K562 (cell line): ENCODE measurements around the gene NGRN. TPM values are rescaled to one million over a fixed set of nuclear protein-coding genes. Genes with fewer than 3 reads are reported as not detected.

Experiments used
- CAMTA2 ChIP-seq: fragments of 250-450 bp; sonication (Bioruptor Pico); conservative IDR thresholded peaks from 2 replicates; pipeline ENCODE4 v1.5.1; 2022
- CTBP1 ChIP-seq: fragments of 450-650 bp; IDR thresholded peaks from 2 replicates; pipeline ENCODE4 v1.6.1; 2016; ENCODE audit warnings: borderline replicate concordance
- EGR1 ChIP-seq: fragments of 450-650 bp; conservative IDR thresholded peaks from 2 replicates; pipeline ENCODE4 v1.6.1; 2017; ENCODE audit warnings: mild to moderate bottlenecking
- ELF2 ChIP-seq: fragments of 250-450 bp; sonication (Bioruptor Pico); IDR thresholded peaks from 2 replicates; pipeline ENCODE4 v1.5.0; 2021; ENCODE audit warnings: mild to moderate bottlenecking
- ELK1 ChIP-seq: sonication (generic); formaldehyde crosslinking; IDR thresholded peaks from 2 replicates; pipeline ENCODE4 v1.8.1; 2022; ENCODE audit warnings: missing genetic modification reagents
- FOS ChIP-seq: IDR thresholded peaks from 3 replicates; pipeline ENCODE4 v1.6.1; 2011; ENCODE audit not compliant: insufficient read length; ENCODE audit errors: extremely low read depth
- IRF2 ChIP-seq: sonication (generic); formaldehyde crosslinking; IDR thresholded peaks from 2 replicates; pipeline ENCODE4 v1.8.1; 2022; ENCODE audit warnings: mild to moderate bottlenecking, missing genetic modification reagents
- NCOA1 ChIP-seq: fragments of 450-650 bp; IDR thresholded peaks from 2 replicates; pipeline ENCODE4 v1.6.1; 2016; ENCODE audit warnings: low read depth
- PCBP2 ChIP-seq: fragments of 200-400 bp; formaldehyde crosslinking; IDR thresholded peaks from 2 replicates; pipeline ENCODE4 v1.6.1; 2018; ENCODE audit warnings: low read length, low read depth, mild to moderate bottlenecking, moderate library complexity; ENCODE audit not compliant: poor library complexity, severe bottlenecking
- PHF8 ChIP-seq: fragments of 200-600 bp; sonication (generic); IDR thresholded peaks from 2 replicates; pipeline ENCODE4 v1.6.1; 2012; ENCODE audit warnings: mixed run types, mild to moderate bottlenecking, inconsistent platforms, low read length, moderate library complexity, borderline replicate concordance
- POLR2A ChIP-seq: fragments of 450-650 bp; conservative IDR thresholded peaks from 2 replicates; pipeline ENCODE4 v1.6.1; 2016
- POLR2H ChIP-seq: IDR thresholded peaks from 2 replicates; pipeline ENCODE4 v1.6.1; 2016; ENCODE audit warnings: missing genetic modification characterization, low read depth, mild to moderate bottlenecking, control low read depth, missing compliant biosample characterization, moderate library complexity
- REST ChIP-seq, 2 experiments: fragments of 450-650 bp; formaldehyde crosslinking in 1 of 2; IDR thresholded peaks; 2 replicates each; pipeline versions ENCODE4 v1.4.0 to v1.6.1; 2014 to 2020; ENCODE audit warnings: mild to moderate bottlenecking in 2 of 2, borderline replicate concordance in 1 of 2, low read depth in 1 of 2
- TSHZ1 ChIP-seq: fragments of 250-450 bp; sonication (Bioruptor Pico); IDR thresholded peaks from 2 replicates; pipeline ENCODE4 v1.4.0; 2020; ENCODE audit warnings: mild to moderate bottlenecking, moderate library complexity
- ZFP36 ChIP-seq: fragments of 150-350 bp; IDR thresholded peaks from 2 replicates; pipeline ENCODE4 v1.6.1; 2018; ENCODE audit warnings: low read length, low read depth; ENCODE audit not compliant: partially characterized antibody
- ZNF24 ChIP-seq: fragments of 450-650 bp; IDR thresholded peaks from 2 replicates; pipeline ENCODE4 v1.6.1; 2016
- polyA plus RNA-seq, 8 experiments: library from polyadenylated mRNA; depleted of rRNA in 4 of 8; stranded (reverse) in 5 of 8; unstranded in 3 of 8; fragments of >200 nt; fragmentation: Nextera tagmentation in 2 of 8; fragmentation: Illumina TruSeq in 1 of 8; extraction: Ambion mirVana in 2 of 8; extraction: Trizol in 1 of 8; gene quantifications; 2 replicates each; pipeline versions ENCODE4 v1.2.1 to v1.2.3, GENCODE V29; 2011 to 2014; ENCODE audit warnings: inconsistent platforms in 1 of 8, missing spikeins in 1 of 8
- total RNA-seq, 7 experiments: library from RNA; depleted of rRNA in 6 of 7; stranded (reverse); fragments of >200 nt in 6 of 7; fragmentation: Illumina TruSeq in 2 of 7; extraction: Trizol in 2 of 7; gene quantifications; 2 replicates each; pipeline versions ENCODE4 v1.2.1 to v1.2.3, GENCODE V29; 2011 to 2021; ENCODE audit warnings: low replicate concordance in 1 of 7

The NGRN gene
- total and polyA plus RNA-seq, 9 of the 15 experiments (the other 6 are each of a cell fraction or from before 2014, with no cell fraction given), result 14.0 to 73.4 (median 60.0) TPM

GRCh38 chr15:90249203-90249863 is 16.1 kb upstream of the NGRN start, which contains the start of gene TTLL13 (continued):
- TF ChIP-seq TSHZ1 (CRISPR knock-in tag) (no peak), POLR2H (no peak), CAMTA2 (CRISPR knock-in tag) (no peak), POLR2A (peak; percentile 67), NCOA1 (no peak), ELF2 (CRISPR knock-in tag) (0 out of 2 replicates have a peak, but pooled peaks have one; percentile 65), IRF2 (CRISPR knock-in tag) (no peak), EGR1 (0 out of 2 replicates have a peak, but pooled peaks have one; percentile 9), ELK1 (CRISPR knock-in tag) (no peak), CTBP1 (0 out of 2 replicates have a peak, but pooled peaks have one; percentile 29), PHF8 (peak; percentile 59; the same call in 1 of the 2 replicates), PCBP2 (no peak), REST (IDR thresholded peaks at IDR 0.05; ENCODE audit: borderline replicate concordance) (no peak), REST (CRISPR knock-in tag; IDR thresholded peaks at IDR 0.05; ENCODE audit: low read depth) (0 out of 2 replicates have a peak, but pooled peaks have one; percentile 18), ZNF24 (no peak), ZFP36 (no peak), FOS (no peak)
